GM23338 (cell line): Measurements from ENCODE around the gene LGALS7. TPM values are rescaled to one million over a fixed set of nuclear protein-coding genes. Genes with fewer than 3 reads are reported as not detected.

Source experiments
- CREB1 ChIP-seq: fragments of 250-450 bp; sonication (Bioruptor Pico); IDR thresholded peaks from 2 replicates; pipeline ENCODE4 v1.5.0; 2020; ENCODE audit warnings: low read depth, mild to moderate bottlenecking, moderate library complexity
- EZH2 ChIP-seq: fragments of 200-600 bp; sonication (generic); IDR thresholded peaks from one replicate; pipeline ENCODE4 v1.8.0; 2017; ENCODE audit warnings: antibody characterized with exemption, mild to moderate bottlenecking, low read depth; ENCODE audit not compliant: unreplicated experiment
- EZH2phosphoT487 ChIP-seq: fragments of 200-600 bp; sonication (generic); IDR thresholded peaks from one replicate; pipeline ENCODE4 v1.8.1; 2018; ENCODE audit warnings: antibody characterized with exemption; ENCODE audit not compliant: unreplicated experiment
- JUNB ChIP-seq: IDR thresholded peaks from one replicate; pipeline ENCODE4 v1.6.1; 2016; ENCODE audit warnings: antibody characterized with exemption; ENCODE audit not compliant: unreplicated experiment
- NANOG ChIP-seq: IDR thresholded peaks from 2 replicates; pipeline ENCODE4 v1.6.1; 2016; ENCODE audit warnings: antibody characterized with exemption, borderline replicate concordance
- POLR2AphosphoS5 ChIP-seq: IDR thresholded peaks from 2 replicates; pipeline ENCODE4 v1.6.1; 2016; ENCODE audit warnings: antibody characterized with exemption, low read depth
- STAT1 ChIP-seq: IDR thresholded peaks from one replicate; pipeline ENCODE4 v1.6.1; 2016; ENCODE audit warnings: antibody characterized with exemption; ENCODE audit not compliant: unreplicated experiment
- ZNF114 ChIP-seq: fragments of 250-450 bp; sonication (Bioruptor Pico); IDR thresholded peaks from 2 replicates; pipeline ENCODE4 v1.5.0; 2020; ENCODE audit warnings: mild to moderate bottlenecking, moderate library complexity
- ZNF331 ChIP-seq: fragments of 250-450 bp; sonication (Bioruptor Pico); IDR thresholded peaks from 2 replicates; pipeline ENCODE4 v1.5.0; 2020; ENCODE audit warnings: low read depth, mild to moderate bottlenecking, moderate library complexity
- polyA plus RNA-seq: library from polyadenylated mRNA; unstranded; fragments of >200 nt; fragmentation: Nextera tagmentation; extraction: Ambion mirVana; gene quantifications from 2 replicates; pipeline ENCODE4 v1.2.1, GENCODE V29; 2016
- total RNA-seq: library from RNA; depleted of rRNA; stranded (reverse); fragments of >200 nt; shearing (Covaris generic); gene quantifications from 2 replicates; pipeline ENCODE4 v1.2.3, GENCODE V29; 2014
- TF ChIP-seq, protein P1 (sequence below): fragments of 250-450 bp; sonication (Bioruptor Pico); IDR thresholded peaks from 2 replicates; pipeline ENCODE4 v1.5.0; 2020; ENCODE audit warnings: mild to moderate bottlenecking, moderate library complexity
- TF ChIP-seq, protein P2 (sequence below): IDR thresholded peaks from one replicate; pipeline ENCODE4 v1.6.1; 2018; ENCODE audit warnings: antibody characterized with exemption; ENCODE audit not compliant: unreplicated experiment
- TF ChIP-seq, protein P3 (sequence below): IDR thresholded peaks from 2 replicates; pipeline ENCODE4 v1.6.1; 2016; ENCODE audit warnings: antibody characterized with exemption

The LGALS7 gene
- total and polyA plus RNA-seq, 2 experiments from 2014 or later: 1.6 TPM; not detected in 1

DNA sequence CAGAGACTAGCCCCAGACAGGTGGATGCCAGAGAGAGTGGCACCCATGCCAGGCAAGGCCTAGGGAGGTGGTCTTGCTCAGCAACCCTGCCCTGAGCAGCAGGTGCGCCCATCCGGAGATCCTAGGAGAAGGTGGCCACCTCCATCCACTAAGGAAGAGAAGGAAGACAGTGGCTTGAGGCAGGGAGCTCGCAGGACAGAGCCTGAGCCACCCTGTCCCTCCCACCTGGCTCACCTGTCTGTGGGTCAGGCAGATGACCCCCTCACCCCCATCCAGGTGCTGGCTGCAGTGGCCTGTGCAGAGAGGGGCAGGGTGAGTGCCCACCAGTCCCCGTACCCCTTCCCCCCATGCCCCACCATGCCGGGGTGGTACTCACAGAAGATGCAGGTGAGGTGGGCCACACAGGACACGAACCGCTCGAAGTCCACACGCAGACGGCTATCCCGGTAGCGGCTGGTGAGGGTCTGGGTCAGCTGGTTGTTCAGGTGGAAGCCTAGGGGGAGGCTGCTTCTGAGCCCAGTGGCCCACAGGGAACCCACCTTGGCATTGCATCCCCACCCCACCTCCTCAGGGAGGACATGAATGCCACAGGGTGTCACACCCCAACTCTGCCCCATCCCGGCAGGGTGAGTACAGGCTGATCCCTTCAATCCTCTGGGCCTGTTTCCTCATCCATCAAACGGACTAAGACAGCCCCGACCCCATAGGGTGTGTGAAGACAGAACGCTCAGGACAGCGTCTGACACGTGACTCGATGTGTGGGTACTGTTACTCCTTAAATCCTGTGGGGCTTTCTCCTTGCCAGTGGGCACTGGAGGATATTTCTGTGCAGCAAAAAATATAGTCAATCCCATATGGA, 42.4 kb downstream of the LGALS7 start (continued):
- TF ChIP-seq, protein P1, sequence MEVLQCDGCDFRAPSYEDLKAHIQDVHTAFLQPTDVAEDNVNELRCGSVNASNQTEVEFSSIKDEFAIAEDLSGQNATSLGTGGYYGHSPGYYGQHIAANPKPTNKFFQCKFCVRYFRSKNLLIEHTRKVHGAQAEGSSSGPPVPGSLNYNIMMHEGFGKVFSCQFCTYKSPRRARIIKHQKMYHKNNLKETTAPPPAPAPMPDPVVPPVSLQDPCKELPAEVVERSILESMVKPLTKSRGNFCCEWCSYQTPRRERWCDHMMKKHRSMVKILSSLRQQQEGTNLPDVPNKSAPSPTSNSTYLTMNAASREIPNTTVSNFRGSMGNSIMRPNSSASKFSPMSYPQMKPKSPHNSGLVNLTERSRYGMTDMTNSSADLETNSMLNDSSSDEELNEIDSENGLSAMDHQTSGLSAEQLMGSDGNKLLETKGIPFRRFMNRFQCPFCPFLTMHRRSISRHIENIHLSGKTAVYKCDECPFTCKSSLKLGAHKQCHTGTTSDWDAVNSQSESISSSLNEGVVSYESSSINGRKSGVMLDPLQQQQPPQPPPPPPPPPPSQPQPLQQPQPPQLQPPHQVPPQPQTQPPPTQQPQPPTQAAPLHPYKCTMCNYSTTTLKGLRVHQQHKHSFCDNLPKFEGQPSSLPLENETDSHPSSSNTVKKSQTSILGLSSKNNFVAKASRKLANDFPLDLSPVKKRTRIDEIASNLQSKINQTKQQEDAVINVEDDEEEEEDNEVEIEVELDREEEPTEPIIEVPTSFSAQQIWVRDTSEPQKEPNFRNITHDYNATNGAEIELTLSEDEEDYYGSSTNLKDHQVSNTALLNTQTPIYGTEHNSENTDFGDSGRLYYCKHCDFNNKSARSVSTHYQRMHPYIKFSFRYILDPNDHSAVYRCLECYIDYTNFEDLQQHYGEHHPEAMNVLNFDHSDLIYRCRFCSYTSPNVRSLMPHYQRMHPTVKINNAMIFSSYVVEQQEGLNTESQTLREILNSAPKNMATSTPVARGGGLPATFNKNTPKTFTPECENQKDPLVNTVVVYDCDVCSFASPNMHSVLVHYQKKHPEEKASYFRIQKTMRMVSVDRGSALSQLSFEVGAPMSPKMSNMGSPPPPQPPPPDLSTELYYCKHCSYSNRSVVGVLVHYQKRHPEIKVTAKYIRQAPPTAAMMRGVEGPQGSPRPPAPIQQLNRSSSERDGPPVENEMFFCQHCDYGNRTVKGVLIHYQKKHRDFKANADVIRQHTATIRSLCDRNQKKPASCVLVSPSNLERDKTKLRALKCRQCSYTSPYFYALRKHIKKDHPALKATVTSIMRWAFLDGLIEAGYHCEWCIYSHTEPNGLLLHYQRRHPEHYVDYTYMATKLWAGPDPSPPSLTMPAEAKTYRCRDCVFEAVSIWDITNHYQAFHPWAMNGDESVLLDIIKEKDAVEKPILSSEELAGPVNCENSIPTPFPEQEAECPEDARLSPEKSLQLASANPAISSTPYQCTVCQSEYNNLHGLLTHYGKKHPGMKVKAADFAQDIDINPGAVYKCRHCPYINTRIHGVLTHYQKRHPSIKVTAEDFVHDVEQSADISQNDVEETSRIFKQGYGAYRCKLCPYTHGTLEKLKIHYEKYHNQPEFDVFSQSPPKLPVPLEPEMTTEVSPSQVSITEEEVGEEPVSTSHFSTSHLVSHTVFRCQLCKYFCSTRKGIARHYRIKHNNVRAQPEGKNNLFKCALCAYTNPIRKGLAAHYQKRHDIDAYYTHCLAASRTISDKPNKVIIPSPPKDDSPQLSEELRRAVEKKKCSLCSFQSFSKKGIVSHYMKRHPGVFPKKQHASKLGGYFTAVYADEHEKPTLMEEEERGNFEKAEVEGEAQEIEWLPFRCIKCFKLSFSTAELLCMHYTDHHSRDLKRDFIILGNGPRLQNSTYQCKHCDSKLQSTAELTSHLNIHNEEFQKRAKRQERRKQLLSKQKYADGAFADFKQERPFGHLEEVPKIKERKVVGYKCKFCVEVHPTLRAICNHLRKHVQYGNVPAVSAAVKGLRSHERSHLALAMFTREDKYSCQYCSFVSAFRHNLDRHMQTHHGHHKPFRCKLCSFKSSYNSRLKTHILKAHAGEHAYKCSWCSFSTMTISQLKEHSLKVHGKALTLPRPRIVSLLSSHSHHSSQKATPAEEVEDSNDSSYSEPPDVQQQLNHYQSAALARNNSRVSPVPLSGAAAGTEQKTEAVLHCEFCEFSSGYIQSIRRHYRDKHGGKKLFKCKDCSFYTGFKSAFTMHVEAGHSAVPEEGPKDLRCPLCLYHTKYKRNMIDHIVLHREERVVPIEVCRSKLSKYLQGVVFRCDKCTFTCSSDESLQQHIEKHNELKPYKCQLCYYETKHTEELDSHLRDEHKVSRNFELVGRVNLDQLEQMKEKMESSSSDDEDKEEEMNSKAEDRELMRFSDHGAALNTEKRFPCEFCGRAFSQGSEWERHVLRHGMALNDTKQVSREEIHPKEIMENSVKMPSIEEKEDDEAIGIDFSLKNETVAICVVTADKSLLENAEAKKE (CRISPR knock-in tag): no peak
- TF ChIP-seq ZNF114 (CRISPR knock-in tag): no peak
- TF ChIP-seq, protein P2, sequence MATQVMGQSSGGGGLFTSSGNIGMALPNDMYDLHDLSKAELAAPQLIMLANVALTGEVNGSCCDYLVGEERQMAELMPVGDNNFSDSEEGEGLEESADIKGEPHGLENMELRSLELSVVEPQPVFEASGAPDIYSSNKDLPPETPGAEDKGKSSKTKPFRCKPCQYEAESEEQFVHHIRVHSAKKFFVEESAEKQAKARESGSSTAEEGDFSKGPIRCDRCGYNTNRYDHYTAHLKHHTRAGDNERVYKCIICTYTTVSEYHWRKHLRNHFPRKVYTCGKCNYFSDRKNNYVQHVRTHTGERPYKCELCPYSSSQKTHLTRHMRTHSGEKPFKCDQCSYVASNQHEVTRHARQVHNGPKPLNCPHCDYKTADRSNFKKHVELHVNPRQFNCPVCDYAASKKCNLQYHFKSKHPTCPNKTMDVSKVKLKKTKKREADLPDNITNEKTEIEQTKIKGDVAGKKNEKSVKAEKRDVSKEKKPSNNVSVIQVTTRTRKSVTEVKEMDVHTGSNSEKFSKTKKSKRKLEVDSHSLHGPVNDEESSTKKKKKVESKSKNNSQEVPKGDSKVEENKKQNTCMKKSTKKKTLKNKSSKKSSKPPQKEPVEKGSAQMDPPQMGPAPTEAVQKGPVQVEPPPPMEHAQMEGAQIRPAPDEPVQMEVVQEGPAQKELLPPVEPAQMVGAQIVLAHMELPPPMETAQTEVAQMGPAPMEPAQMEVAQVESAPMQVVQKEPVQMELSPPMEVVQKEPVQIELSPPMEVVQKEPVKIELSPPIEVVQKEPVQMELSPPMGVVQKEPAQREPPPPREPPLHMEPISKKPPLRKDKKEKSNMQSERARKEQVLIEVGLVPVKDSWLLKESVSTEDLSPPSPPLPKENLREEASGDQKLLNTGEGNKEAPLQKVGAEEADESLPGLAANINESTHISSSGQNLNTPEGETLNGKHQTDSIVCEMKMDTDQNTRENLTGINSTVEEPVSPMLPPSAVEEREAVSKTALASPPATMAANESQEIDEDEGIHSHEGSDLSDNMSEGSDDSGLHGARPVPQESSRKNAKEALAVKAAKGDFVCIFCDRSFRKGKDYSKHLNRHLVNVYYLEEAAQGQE: no peak
- no peak for TF ChIP-seq EZH2
- TF ChIP-seq POLR2AphosphoS5: no peak
- TF ChIP-seq NANOG: no peak
- no peak for TF ChIP-seq ZNF331 (CRISPR knock-in tag)
- no peak for TF ChIP-seq STAT1
- TF ChIP-seq CREB1 (CRISPR knock-in tag): no peak
- TF ChIP-seq JUNB: no peak
- TF ChIP-seq, protein P3, sequence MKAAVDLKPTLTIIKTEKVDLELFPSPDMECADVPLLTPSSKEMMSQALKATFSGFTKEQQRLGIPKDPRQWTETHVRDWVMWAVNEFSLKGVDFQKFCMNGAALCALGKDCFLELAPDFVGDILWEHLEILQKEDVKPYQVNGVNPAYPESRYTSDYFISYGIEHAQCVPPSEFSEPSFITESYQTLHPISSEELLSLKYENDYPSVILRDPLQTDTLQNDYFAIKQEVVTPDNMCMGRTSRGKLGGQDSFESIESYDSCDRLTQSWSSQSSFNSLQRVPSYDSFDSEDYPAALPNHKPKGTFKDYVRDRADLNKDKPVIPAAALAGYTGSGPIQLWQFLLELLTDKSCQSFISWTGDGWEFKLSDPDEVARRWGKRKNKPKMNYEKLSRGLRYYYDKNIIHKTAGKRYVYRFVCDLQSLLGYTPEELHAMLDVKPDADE: no peak
- TF ChIP-seq EZH2phosphoT487: no peak
